GM12891 (cell line): Measurements from ENCODE around the gene AHSG.

ENCODE experiments used
- PAX5 ChIP-seq: IDR thresholded peaks from 2 replicates; pipeline ENCODE4 v1.6.1; 2011; ENCODE audit warnings: low read length, moderate library complexity, mild to moderate bottlenecking; ENCODE audit not compliant: insufficient read depth, severe bottlenecking
- POLR2A ChIP-seq: IDR thresholded peaks from 2 replicates; pipeline ENCODE4 v1.6.1; 2011; ENCODE audit warnings: low read depth, low read length, control low read depth
- POLR2AphosphoS5 ChIP-seq: IDR thresholded peaks from 2 replicates; pipeline ENCODE4 v1.6.1; 2011; ENCODE audit warnings: low read depth, low read length, control low read depth
- POU2F2 ChIP-seq: IDR thresholded peaks from 2 replicates; pipeline ENCODE4 v1.6.1; 2011; ENCODE audit warnings: low read depth, mild to moderate bottlenecking, control low read depth, low read length, moderate library complexity
- SPI1 ChIP-seq: IDR thresholded peaks from 2 replicates; pipeline ENCODE4 v1.6.1; 2011; ENCODE audit warnings: low read depth, low read length, control low read depth
- TAF1 ChIP-seq: IDR thresholded peaks from 2 replicates; pipeline ENCODE4 v1.6.1; 2011; ENCODE audit warnings: low read depth, low read length, control low read depth

DNA sequence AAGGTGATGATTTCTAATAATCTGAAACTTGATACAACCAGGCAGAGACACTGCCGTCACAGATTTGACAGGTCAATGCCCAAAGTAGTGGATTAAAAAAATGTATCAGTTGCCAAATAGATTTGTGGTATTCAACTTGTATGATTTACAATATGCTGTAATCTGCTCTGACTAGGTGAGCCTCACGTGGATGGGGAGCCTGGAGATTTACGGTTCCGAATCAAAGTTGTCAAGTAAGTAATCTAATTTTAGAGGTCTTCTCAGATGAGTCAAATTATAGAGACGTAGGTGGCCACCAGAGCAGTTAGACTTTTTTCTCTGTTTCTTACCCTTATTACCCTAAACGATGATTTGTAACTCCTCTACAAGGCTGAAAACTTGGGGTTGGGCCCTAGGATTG is 30.3 kb upstream of the AHSG start:
- TF ChIP-seq POLR2AphosphoS5, result no peak
- no peak for TF ChIP-seq POLR2A
- no peak for TF ChIP-seq TAF1
- TF ChIP-seq POU2F2, result no peak
- no peak for TF ChIP-seq SPI1
- no peak for TF ChIP-seq PAX5
